ENCODE results near the gene OBP2B.

DNA sequence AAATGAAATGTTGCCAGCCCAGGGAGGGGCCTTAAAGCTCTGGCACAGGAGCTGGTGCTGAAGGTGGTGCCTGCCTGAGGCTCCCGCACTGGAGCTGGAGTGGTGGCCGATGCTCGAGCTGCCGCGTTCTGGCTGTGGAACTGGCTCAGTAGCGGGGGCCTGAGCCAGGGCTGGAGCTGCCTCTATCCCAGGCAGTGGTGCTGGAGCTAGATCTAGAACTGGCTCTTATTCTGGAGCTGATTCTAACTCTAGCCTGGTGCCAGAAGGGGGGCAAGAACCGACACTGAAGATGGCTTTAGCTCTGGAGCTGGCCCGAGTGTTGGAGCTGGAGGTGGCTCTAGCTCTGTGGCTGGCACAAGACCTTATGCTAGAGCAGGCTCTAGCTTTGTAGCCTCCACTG is 19.2 kb downstream of the OBP2B start:
- TF ChIP-seq POLR2AphosphoS5 (IDR thresholded peaks at IDR 0.05) = no peak
- TF ChIP-seq REST (IDR thresholded peaks at IDR 0.05; ENCODE audit: borderline replicate concordance) = no peak
- TF ChIP-seq CTCF (IDR thresholded peaks at IDR 0.05; ENCODE audit: poor library complexity, severe bottlenecking) = no peak
- no peak for TF ChIP-seq EZH2 (IDR thresholded peaks at IDR 0.05; ENCODE audit: borderline replicate concordance, insufficient read depth, low read length, poor library complexity, severe bottlenecking)

All from neural cell (in vitro differentiated cells).